H9 (cell line): ENCODE measurements around the gene CEP41. TPM values are rescaled to one million over a fixed set of nuclear protein-coding genes. Genes with fewer than 3 reads are reported as not detected.

ENCODE experiments used
- DNase-seq: peaks from one replicate; pipeline ENCODE4 v3.0.0-alpha.2; 2017
- H2AFZ ChIP-seq: one replicate; pipeline ENCODE4 v1.6.1; 2013; ENCODE audit warnings: mild to moderate bottlenecking, low read length, control low read depth, moderate library complexity
- H2AK5ac ChIP-seq: 2 replicates; pipeline ENCODE4 v1.6.1; 2013; ENCODE audit warnings: low read length, control low read depth, mixed read lengths; ENCODE audit not compliant: insufficient read length
- H2BK120ac ChIP-seq: one replicate; pipeline ENCODE4 v1.6.1; 2013; ENCODE audit warnings: low read depth, mild to moderate bottlenecking, low read length, control low read depth, inconsistent platforms; ENCODE audit not compliant: poor library complexity, severe bottlenecking
- H2BK12ac ChIP-seq: 2 replicates; pipeline ENCODE4 v1.6.1; 2013; ENCODE audit warnings: low read length, control low read depth, mixed read lengths, low read depth; ENCODE audit not compliant: insufficient read length
- H2BK15ac ChIP-seq: 2 replicates; pipeline ENCODE4 v1.6.1; 2013; ENCODE audit warnings: low read depth, low read length, control low read depth
- H2BK20ac ChIP-seq: one replicate; pipeline ENCODE4 v1.6.1; 2013; ENCODE audit warnings: low read depth, mild to moderate bottlenecking, low read length, control low read depth, inconsistent platforms; ENCODE audit not compliant: poor library complexity, severe bottlenecking
- H2BK5ac ChIP-seq: 2 replicates; pipeline ENCODE4 v1.6.1; 2013; ENCODE audit warnings: low read length, control low read depth, mixed read lengths; ENCODE audit not compliant: insufficient read length
- H3K14ac ChIP-seq: 2 replicates; pipeline ENCODE4 v1.6.1; 2013; ENCODE audit warnings: low read length, control low read depth; ENCODE audit not compliant: insufficient read depth
- H3K18ac ChIP-seq: 2 replicates; pipeline ENCODE4 v1.6.1; 2013; ENCODE audit warnings: low read depth, mild to moderate bottlenecking, mixed read lengths, low read length, control low read depth; ENCODE audit not compliant: insufficient read length
- H3K23ac ChIP-seq: 2 replicates; pipeline ENCODE4 v1.6.1; 2013; ENCODE audit warnings: low read length, control low read depth, mixed read lengths, low read depth; ENCODE audit not compliant: insufficient read length
- H3K23me2 ChIP-seq: 2 replicates; pipeline ENCODE4 v1.6.1; 2013; ENCODE audit warnings: low read depth, mild to moderate bottlenecking, mixed read lengths, low read length, control low read depth; ENCODE audit not compliant: insufficient read length, poor library complexity, severe bottlenecking
- H3K27ac ChIP-seq: 2 replicates; pipeline ENCODE4 v1.5.1; 2013; ENCODE audit warnings: low read length, control low read depth, mixed read lengths, low read depth; ENCODE audit not compliant: insufficient read length
- H3K27me3 ChIP-seq: 2 replicates; pipeline ENCODE4 v1.6.1; 2013; ENCODE audit warnings: low read length, control low read depth, inconsistent platforms; ENCODE audit not compliant: insufficient read depth
- H3K4ac ChIP-seq: 2 replicates; pipeline ENCODE4 v1.6.1; 2013; ENCODE audit warnings: low read depth, mild to moderate bottlenecking, control low read depth, inconsistent platforms, low read length, moderate library complexity
- H3K4me1 ChIP-seq: 2 replicates; pipeline ENCODE4 v1.6.1; 2013; ENCODE audit warnings: low read length, control low read depth, inconsistent platforms; ENCODE audit not compliant: insufficient read depth
- H3K4me2 ChIP-seq: 2 replicates; pipeline ENCODE4 v1.6.1; 2013; ENCODE audit warnings: low read length, control low read depth, mixed read lengths; ENCODE audit not compliant: insufficient read length, insufficient read depth
- H3K56ac ChIP-seq: 2 replicates; pipeline ENCODE4 v1.6.1; 2013; ENCODE audit warnings: low read depth, mild to moderate bottlenecking, mixed read lengths, low read length, control low read depth; ENCODE audit not compliant: insufficient read length
- H3K79me1 ChIP-seq: 2 replicates; pipeline ENCODE4 v1.6.1; 2013; ENCODE audit warnings: low read depth, mild to moderate bottlenecking, moderate library complexity, low read length, control low read depth, inconsistent platforms; ENCODE audit not compliant: insufficient read depth, poor library complexity, severe bottlenecking
- H3K79me2 ChIP-seq: 2 replicates; pipeline ENCODE4 v1.6.1; 2013; ENCODE audit warnings: low read length, control low read depth, inconsistent platforms; ENCODE audit not compliant: insufficient read depth
- H3K9ac ChIP-seq: 2 replicates; pipeline ENCODE4 v1.6.1; 2013; ENCODE audit warnings: low read length, control low read depth, mixed read lengths; ENCODE audit not compliant: insufficient read length; ENCODE audit errors: extremely low read depth
- H3K9me3 ChIP-seq: one replicate; pipeline ENCODE4 v1.6.1; 2013; ENCODE audit warnings: low read depth, low read length, inconsistent platforms; ENCODE audit not compliant: control insufficient read depth
- H3T11ph ChIP-seq: one replicate; pipeline ENCODE4 v1.6.1; 2013; ENCODE audit warnings: mild to moderate bottlenecking, low read length, control low read depth, inconsistent platforms
- H4K20me1 ChIP-seq: one replicate; pipeline ENCODE4 v1.6.1; 2013; ENCODE audit not compliant: control insufficient read depth, insufficient read length, insufficient read depth
- H4K5ac ChIP-seq: 2 replicates; pipeline ENCODE4 v1.6.1; 2013; ENCODE audit warnings: low read depth, mild to moderate bottlenecking, mixed read lengths, low read length, control low read depth; ENCODE audit not compliant: insufficient read length
- H4K8ac ChIP-seq: replicated peaks from 2 replicates; pipeline ENCODE4 v1.6.1; 2013; ENCODE audit warnings: low read length, control low read depth, mixed read lengths, low read depth; ENCODE audit not compliant: insufficient read length
- H4K91ac ChIP-seq: 2 replicates; pipeline ENCODE4 v1.6.1; 2013; ENCODE audit warnings: low read depth, mild to moderate bottlenecking, moderate library complexity, mixed read lengths, low read length, control low read depth; ENCODE audit not compliant: insufficient read length
- H3K27ac Mint-ChIP-seq, 3 experiments: 2 replicates in 2 of 3; 3 replicates in 1 of 3; pipeline ENCODE4 v1.8.0; 2020 to 2021; ENCODE audit warnings: mixed read lengths in 3 of 3, mild to moderate bottlenecking in 1 of 3, moderate library complexity in 1 of 3
- H3K27me3 Mint-ChIP-seq: 2 replicates; pipeline ENCODE4 v1.8.0; 2021; ENCODE audit warnings: low read depth, mild to moderate bottlenecking, moderate library complexity, mixed read lengths
- H3K36me3 Mint-ChIP-seq, 3 experiments: 2 replicates in 2 of 3; 3 replicates in 1 of 3; pipeline ENCODE4 v1.8.0; 2020 to 2021; ENCODE audit warnings: low read depth in 3 of 3, mixed read lengths in 3 of 3; ENCODE audit not compliant: insufficient read depth in 1 of 3
- H3K4me1 Mint-ChIP-seq, 2 experiments: 2 replicates each; pipeline ENCODE4 v1.8.0; 2020; ENCODE audit warnings: mixed read lengths in 2 of 2
- H3K4me3 Mint-ChIP-seq, 2 experiments: 2 replicates in 1 of 2; 3 replicates in 1 of 2; pipeline ENCODE4 v1.8.0; 2020 to 2021; ENCODE audit warnings: mild to moderate bottlenecking in 2 of 2, mixed read lengths in 2 of 2, moderate library complexity in 1 of 2
- H3K9me3 Mint-ChIP-seq, 2 experiments: 2 replicates in 1 of 2; 3 replicates in 1 of 2; pipeline ENCODE4 v1.8.0; 2020; ENCODE audit warnings: mild to moderate bottlenecking in 2 of 2, mixed read lengths in 2 of 2, moderate library complexity in 1 of 2
- CTCF ChIP-seq: fragments of 200-600 bp; sonication (generic); conservative IDR thresholded peaks from 3 replicates; pipeline ENCODE4 v1.8.0; 2021; ENCODE audit warnings: antibody characterized with exemption, mild to moderate bottlenecking
- WGBS: extraction: QIAGEN DNeasy Blood & Tissue Kit; methylation state at CpG from one replicate; pipeline ENCODE4 v1.1.7; 2013; ENCODE audit warnings: missing lambda C conversion rate, low lambda C conversion rate, mixed read lengths; ENCODE audit not compliant: insufficient read length; ENCODE audit errors: extremely low coverage; 5-methylcytosine and 5-hydroxymethylcytosine counted together
- total RNA-seq: library from RNA; stranded (reverse); gene quantifications from 2 replicates; pipeline ENCODE4 v1.2.1, GENCODE V29; 2021

The CEP41 gene
- total RNA-seq, 1 experiment from 2014 or later = 9.7 TPM

GRCh38 chr7:130446259-130446658 lies 5.4 kb upstream of the CEP41 start:
- no peak overlapping the region for H4K91ac ChIP-seq
- no peak overlapping the region for H2AK5ac ChIP-seq
- H3K79me1 ChIP-seq = no peaks in the 10 kb centered on the region
- H4K20me1 ChIP-seq = no peaks in the 10 kb centered on the region
- H2BK12ac ChIP-seq = no peak overlapping the region
- Mint-ChIP-seq H3K27ac (no peak overlapping the region), H3K36me3 (peaks cover 3 to 8% (median 6%) of the 10 kb centered on the region in 3 experiments; a peak in 6 of 7 replicates), H3K27me3 (no peaks in the 10 kb centered on the region; the same call in 1 of the 2 replicates), H3K4me3 (no peak overlapping the region), H3K9me3 (peaks cover 12 to 14% of the 10 kb centered on the region in 2 experiments), H3K4me1 (peaks cover 9 to 11% of the 10 kb centered on the region in 2 experiments)
- no peak overlapping the region for H2BK20ac ChIP-seq
- no peak overlapping the region for H3K4me2 ChIP-seq
- no peak for DNase-seq
- no CpG with 5 or more reads among the region's 3 CpGs for WGBS
- H3T11ph ChIP-seq = no peak overlapping the region
- H2AFZ ChIP-seq = no peak overlapping the region
- H4K5ac ChIP-seq = no peak overlapping the region
- no peak overlapping the region for H3K23ac ChIP-seq
- no peaks in the 10 kb centered on the region for H3K9me3 ChIP-seq
- H2BK5ac ChIP-seq = no peak overlapping the region
- no peaks in the 10 kb centered on the region for H3K27me3 ChIP-seq
- H3K27ac ChIP-seq = no peak overlapping the region
- H3K4me1 ChIP-seq = peaks cover 4% of the 10 kb centered on the region
- no peak overlapping the region for H3K9ac ChIP-seq
- H4K8ac ChIP-seq = no peak overlapping the region
- no peak overlapping the region for H3K18ac ChIP-seq
- H3K56ac ChIP-seq = no peak overlapping the region
- H3K23me2 ChIP-seq = peaks cover 4% of the 10 kb centered on the region
- H3K4ac ChIP-seq = no peak overlapping the region
- no peak overlapping the region for H3K14ac ChIP-seq
- no peaks in the 10 kb centered on the region for H3K79me2 ChIP-seq
- TF ChIP-seq CTCF = no peak
- no peak overlapping the region for H2BK15ac ChIP-seq
- H2BK120ac ChIP-seq = no peak overlapping the region
